GM19043 (cell line): ENCODE measurements around the gene SLC38A3.
"Not testable (repeated sequence)": the region's sequence is repeated elsewhere in the genome, so short reads cannot be mapped to it uniquely, and the experiment has no call there.

ENCODE experiments used
- ATAC-seq: cut with Tn5 transposase; IDR thresholded peaks from one replicate; pipeline ENCODE4 v1.9.1; 2021; ENCODE audit warnings: low read depth; ENCODE audit not compliant: unreplicated experiment

SLC38A3 gene

DNA sequence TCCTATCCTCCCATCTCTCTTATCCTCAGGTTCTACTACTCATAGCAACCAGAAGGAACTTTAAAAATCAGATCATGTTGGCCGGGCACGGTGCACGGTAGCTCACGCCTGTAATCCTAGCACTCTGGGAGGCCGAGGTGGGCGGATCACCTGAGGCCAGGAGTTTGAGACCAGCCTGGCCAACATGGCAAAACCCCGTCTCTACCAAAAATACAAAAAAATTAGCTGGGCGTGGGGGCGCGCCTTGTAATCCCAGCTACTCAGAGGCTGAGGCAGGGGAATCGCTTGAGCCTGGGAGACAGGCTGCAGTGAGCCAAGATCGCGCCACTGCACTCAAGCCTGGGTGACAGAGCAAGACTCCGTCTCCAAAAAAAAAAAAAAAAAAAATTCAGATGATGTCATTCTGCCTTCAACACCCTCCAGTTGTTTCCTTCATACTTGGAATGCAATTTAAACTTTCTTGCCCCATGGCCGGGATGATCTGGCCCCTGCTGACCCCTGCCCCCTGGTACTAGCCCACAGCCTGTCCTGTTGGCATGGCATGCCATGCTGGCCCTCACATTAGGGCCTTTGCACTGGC is 23.2 kb downstream of the SLC38A3 start:
- not testable (repeated sequence) for ATAC-seq

DNA sequence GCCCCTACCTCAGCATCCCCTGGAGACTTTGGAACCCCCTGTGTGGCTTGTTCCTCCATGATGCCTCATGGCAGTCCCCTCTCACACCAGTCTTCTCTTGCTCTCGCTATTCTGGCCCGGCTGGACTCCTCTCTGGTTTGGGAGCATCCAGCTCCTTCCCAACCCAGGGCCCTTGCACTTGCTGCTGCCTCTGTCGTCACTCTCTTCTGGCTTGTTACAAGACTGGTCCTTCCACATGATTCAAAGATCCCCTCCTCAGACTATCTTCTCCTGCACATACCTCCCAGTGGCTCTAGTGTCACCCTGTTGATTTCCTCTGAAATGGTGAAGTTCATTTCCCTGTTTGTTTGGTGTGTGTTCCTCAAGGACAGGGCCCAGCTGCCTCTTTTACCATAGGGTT is 24.4 kb downstream of the SLC38A3 start:
- no peak for ATAC-seq

GRCh38 chr3:50230104-50230793 is 25.2 kb downstream of the SLC38A3 start:
- no peak for ATAC-seq

DNA sequence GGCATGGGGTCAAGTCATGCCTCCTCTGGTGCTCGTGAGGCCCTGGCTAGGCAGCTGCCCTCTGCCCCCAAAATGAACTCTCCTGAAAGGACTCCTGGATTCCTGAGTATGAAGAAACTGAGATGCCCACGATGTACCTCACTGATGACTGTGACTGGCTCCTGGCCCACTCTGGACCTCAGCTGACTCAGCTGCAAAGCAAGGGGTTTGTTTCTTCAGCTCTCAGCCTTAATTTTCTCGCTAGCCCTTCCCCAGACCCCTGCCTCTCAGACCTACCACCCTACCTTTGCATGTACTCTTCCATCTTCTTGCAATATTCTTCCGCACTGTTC is 25.7 kb downstream of the SLC38A3 start:
- no peak for ATAC-seq

DNA sequence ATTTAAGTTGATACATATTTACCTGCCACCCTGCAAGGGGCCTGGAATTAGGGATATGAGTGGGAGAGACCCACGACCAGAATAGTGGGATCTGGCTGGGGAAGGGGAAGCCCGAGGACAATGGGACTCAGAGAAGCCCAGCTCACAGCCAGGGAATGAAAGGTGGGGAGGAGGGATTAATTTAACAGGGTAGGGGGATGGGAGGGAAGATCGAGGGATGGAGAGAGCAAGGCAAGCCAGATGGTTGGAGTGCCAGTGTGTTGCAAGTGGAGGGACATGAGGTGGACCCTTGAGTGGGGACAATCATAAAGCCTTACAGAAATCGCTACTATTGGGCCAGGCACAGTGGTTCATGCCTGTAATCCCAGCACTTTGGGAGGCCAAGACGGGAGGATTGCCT is 26.5 kb downstream of the SLC38A3 start:
- ATAC-seq = no peak

DNA sequence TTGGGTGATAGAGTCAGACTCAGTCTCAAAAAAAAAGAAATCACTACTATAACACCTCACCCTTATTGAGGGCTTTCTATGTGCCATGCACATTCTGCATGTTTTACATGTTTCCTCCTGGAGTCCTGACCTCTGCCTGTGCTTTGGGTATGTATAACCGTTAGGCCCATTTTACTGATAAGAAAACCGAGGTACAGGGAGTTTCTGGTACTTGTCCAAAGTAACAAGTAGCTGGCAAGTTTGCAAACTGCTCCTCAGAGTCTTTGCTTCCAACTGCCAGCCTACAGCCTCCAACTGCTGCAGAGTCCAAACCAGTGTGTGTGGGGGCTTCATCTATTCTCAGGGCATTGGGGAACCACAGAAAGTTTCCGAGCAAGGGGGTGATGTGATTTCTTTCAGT is 27.2 kb downstream of the SLC38A3 start:
- ATAC-seq = no peak

- no peak for ATAC-seq
Observed at GRCh38 chr3:50233176-50233575, 28.1 kb downstream of the SLC38A3 start.

DNA sequence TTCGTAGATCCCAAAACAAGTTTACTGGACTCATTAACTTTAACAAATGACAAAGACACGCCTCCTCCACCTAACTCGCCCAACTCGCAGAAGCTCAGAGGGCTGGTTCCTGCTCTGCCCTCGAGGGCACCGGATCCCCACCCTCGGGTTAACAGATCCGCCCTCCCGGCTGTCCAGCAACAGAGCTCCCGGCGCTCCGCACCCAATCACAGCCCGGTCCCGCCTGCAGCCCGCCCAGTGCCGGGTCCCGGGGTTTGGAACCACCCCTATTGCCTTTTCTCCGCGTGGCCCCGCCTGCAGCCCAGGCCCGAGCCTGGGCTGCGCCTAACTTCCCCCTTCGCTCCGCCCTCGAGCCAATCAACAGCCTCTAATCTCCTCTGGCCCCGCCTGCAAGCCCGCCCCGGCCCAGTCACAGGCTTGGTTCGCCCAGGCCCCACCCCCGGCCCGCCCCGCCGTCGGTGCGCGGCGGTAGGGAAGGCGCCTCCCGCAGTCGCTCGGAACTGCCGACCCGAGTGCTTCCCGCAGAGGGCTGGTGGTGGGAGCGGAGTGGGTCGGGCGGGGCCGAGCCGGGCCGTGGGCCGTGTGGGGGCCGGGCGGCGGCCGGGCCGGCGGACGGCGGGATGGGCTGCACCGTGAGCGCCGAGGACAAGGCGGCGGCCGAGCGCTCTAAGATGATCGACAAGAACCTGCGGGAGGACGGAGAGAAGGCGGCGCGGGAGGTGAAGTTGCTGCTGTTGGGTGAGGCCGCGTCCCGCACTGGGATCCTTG is 30.8 kb downstream of the SLC38A3 start, which contains the start of gene GNAI2:
Gene GNAI2, plus strand, starts transcription at position 489 of the 768 bp plus-strand sequence. Its CDS starts 132 bp downstream, at position 621.
- peak; percentile 90 for ATAC-seq

DNA sequence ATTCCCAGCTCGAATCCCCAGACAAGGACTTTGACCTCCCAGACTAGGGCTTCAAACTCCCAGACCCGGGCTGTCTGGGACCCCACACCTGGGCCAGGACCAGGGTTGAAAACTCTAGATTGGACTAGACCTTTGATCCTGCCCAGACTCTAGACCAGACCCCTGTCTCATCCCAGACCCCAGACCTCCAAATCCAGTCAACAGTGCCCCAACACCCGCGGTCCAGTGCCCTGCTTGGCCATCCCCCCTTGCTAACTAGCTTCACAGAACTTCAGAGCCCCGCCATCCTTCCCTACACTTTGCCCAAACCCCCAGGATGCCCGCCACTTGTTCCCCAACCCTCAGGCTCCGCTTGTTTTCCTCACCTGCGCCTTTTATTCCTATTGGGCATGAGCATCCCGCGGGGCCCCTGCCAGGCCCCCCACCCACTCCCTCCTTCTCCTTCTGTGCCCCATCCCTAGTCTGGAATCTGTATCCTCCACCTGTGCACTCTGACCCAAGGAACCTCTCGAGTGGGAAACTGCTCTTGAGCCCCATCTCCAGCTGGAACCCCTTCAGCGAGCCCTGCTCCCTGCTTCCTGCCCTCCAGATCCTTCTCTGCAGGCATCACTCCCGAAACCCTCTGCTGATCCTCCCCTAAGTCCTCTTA is 31.5 kb downstream of the SLC38A3 start:
- no peak for ATAC-seq

DNA sequence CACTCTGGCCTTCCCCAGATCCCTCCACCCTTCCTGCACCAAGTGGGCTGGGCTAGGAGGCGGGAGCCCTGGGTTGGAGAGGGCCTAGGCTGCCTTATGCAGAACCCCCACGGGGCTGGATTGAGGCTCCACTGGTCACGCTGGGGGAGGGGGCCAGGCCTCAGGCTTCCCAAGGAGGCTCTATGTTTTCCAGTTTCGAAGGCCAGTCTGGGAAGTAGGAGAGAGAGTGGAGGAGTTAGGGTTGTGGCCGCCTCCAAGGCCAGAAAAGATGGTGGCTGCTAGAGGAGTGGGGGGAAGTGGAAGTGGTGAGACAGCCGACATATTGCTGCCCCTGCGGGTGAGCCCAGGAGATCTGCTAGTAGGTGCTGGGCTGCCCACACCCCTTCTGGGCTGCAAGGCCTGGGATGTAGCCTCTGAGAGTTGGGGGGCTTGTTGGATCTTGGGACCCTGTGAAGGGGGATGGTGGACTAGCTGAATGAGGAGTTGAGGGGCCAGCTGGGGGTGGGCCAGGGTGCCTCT is 32.1 kb downstream of the SLC38A3 start:
- no peak for ATAC-seq

GRCh38 chr3:50237754-50238548 is 32.9 kb downstream of the SLC38A3 start:
- ATAC-seq = peak; percentile 29

- no peak for ATAC-seq
Observed at GRCh38 chr3:50238549-50239026, 33.5 kb downstream of the SLC38A3 start.

- ATAC-seq = no peak
Observed at GRCh38 chr3:50239649-50240048, 34.6 kb downstream of the SLC38A3 start.

DNA sequence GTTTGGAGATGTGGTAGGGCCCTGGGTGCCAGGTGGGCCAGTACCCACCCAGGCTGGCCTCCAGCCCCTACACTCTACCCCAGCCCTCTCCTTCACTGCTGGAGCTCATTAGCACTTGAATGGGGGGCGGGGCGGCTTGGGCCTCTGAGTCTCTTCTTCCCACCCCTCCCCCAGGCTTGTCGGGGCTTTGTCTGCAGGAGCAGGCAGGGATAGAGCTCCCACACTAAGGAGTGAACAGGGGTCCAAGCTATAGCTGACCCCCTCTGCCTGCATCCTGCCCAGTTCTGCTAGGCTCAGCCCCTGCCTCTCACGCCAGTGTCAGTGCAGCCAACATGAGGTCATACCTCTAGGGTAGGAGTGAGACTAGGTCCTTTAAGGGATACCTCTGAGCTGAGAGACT is 36.1 kb downstream of the SLC38A3 start:
- no peak for ATAC-seq

- no peak for ATAC-seq
Observed at GRCh38 chr3:50241713-50242380, 36.8 kb downstream of the SLC38A3 start.

DNA sequence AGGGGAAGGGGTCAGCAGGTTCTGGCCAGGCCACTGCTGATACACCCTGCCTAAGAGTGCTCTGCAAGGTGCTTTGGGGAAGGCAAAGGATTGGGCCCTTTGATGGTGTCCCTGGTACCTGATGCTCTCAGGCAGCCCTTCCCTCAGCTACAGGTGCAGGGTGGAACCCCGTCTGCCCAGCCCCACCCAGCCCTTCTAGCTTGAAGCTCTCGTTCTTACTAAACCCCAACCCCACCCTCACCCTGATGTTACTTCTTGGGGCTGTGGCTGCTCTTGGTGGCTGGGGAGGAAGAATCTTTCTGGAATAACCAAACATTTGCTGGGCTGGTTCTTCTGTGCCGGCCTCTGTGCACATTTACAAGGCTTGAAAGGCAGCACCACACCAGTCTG is 37.3 kb downstream of the SLC38A3 start:
- no peak for ATAC-seq

DNA sequence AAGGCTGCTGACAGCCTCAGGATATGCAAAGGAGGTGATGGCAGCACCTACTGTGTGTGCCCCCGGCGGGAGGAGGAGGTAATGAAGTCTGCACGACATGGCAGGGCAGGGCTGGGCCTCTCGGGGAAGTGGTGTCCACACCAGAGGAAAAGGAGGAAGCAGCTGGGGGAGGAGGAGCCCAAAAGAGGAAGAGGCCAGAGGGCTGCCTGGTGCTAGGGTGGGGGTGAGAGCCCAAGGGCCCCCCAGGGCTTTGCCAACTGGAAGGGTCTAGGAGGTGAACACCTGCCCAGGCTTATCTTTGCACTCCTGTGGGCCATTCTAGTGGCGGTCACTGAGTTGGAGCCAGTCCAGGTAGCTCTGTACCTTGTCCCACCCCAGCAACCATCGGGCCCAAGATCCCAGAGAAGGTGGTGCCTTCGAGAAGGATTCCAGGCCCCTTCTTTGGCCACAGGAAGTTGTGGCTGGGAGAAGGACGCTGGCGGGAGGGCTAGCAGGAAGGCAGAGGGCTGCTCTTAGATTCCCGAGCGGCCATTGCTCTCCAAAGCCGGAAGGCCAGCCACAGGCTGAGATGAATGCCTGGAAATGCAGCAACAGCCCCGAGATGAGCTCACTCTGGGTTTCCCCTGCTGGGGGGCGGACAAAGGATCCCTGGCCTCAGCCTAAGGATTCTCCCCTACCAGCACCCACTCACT is 37.9 kb downstream of the SLC38A3 start:
- no peak for ATAC-seq

GRCh38 chr3:50243543-50243895 is 38.4 kb downstream of the SLC38A3 start:
- ATAC-seq = no peak

DNA sequence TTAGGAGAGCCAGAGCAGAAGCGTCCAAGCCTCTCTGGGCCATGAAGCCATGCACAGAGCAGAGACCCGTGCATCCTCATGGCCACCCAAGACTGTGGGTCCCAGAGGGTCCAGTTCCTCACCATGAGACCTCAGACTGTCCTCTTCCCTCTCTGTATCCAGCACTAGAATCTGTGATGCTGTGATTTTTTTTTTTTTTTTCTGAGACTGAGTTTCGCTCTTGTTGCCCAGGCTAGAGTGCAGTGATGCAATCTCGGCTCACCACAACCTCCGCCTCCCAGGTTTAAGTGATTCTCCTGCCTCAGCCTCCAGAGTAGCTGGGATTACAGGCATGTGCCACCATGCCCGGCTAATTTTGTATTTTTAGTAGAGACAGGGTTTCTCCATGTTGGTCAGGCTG is 39.7 kb downstream of the SLC38A3 start:
- not testable (repeated sequence) for ATAC-seq
